CD14-positive monocyte (primary cell): ENCODE data around the gene MORN1. TPM values are rescaled to one million over a fixed set of nuclear protein-coding genes. Genes with fewer than 3 reads are reported as not detected.

Experiments
- DNase-seq, 3 donors: peaks; one replicate each; pipeline ENCODE4 v3.0.0-alpha.2; 2011 to 2022
- H2AFZ ChIP-seq: 2 replicates; pipeline ENCODE4 v1.6.0; 2012; ENCODE audit warnings: mild to moderate bottlenecking, low read depth, low read length, inconsistent platforms; ENCODE audit not compliant: insufficient read depth, poor library complexity, severe bottlenecking
- H3K27ac ChIP-seq, 2 donors: 1 replicate in 1 of 2; 2 replicates in 1 of 2; pipeline ENCODE4 v1.5.1; 2012 to 2013; ENCODE audit warnings: low read length in 2 of 2, control low read depth in 1 of 2, inconsistent platforms in 1 of 2, low read depth in 1 of 2, mild to moderate bottlenecking in 1 of 2
- H3K27me3 ChIP-seq, 2 donors: one replicate each; pipeline versions ENCODE4 v1.6.0 to v1.6.1; 2011 to 2013; ENCODE audit warnings: low read length in 2 of 2; ENCODE audit not compliant: control insufficient read depth in 2 of 2, insufficient read depth in 2 of 2
- H3K36me3 ChIP-seq, 2 donors: replicated peaks in 1 of 2; 1 replicate in 1 of 2; 2 replicates in 1 of 2; pipeline versions ENCODE4 v1.5.1 to v1.6.1; 2012 to 2013; ENCODE audit warnings: low read length in 2 of 2, control low read depth in 1 of 2, inconsistent platforms in 1 of 2, mild to moderate bottlenecking in 1 of 2; ENCODE audit not compliant: insufficient read depth in 2 of 2, control insufficient read depth in 1 of 2
- H3K4me1 ChIP-seq, 2 donors: 1 replicate in 1 of 2; 2 replicates in 1 of 2; pipeline versions ENCODE4 v1.5.1 to v1.6.1; 2012 to 2013; ENCODE audit warnings: low read length in 2 of 2, control low read depth in 1 of 2, inconsistent platforms in 1 of 2, mild to moderate bottlenecking in 1 of 2, moderate library complexity in 1 of 2; ENCODE audit not compliant: insufficient read depth in 2 of 2, control insufficient read depth in 1 of 2
- H3K4me2 ChIP-seq: replicated peaks from 2 replicates; pipeline ENCODE3; 2012; ENCODE audit warnings: low read length, moderate library complexity, mild to moderate bottlenecking; ENCODE audit not compliant: poor library complexity, severe bottlenecking; ENCODE audit errors: extremely low read depth
- H3K4me3 ChIP-seq, 3 experiments: fragments of 200-600 bp in 1 of 3; sonication (generic) in 1 of 3; replicated peaks in 1 of 3; 1 replicate in 2 of 3; 2 replicates in 1 of 3; pipeline ENCODE4 v1.5.1; 2011 to 2013; ENCODE audit warnings: low read length in 3 of 3, mild to moderate bottlenecking in 3 of 3, control low read depth in 2 of 3, low read depth in 2 of 3, inconsistent platforms in 1 of 3, moderate library complexity in 1 of 3
- H3K79me2 ChIP-seq: 2 replicates; pipeline ENCODE4 v1.6.0; 2012; ENCODE audit warnings: mild to moderate bottlenecking, control low read depth, inconsistent platforms, low read length, moderate library complexity; ENCODE audit not compliant: insufficient read depth
- H3K9ac ChIP-seq: 2 replicates; pipeline ENCODE4 v1.6.0; 2017; ENCODE audit warnings: low read length, mild to moderate bottlenecking; ENCODE audit not compliant: insufficient read depth, poor library complexity, severe bottlenecking
- H3K9me3 ChIP-seq, 2 donors: replicated peaks in 1 of 2; 1 replicate in 1 of 2; 2 replicates in 1 of 2; pipeline versions ENCODE4 v1.5.1 to v1.6.1; 2012 to 2013; ENCODE audit warnings: low read length in 2 of 2, control low read depth in 1 of 2; ENCODE audit not compliant: control insufficient read depth in 1 of 2, insufficient read depth in 1 of 2
- H4K20me1 ChIP-seq: 2 replicates; pipeline ENCODE4 v1.6.0; 2012; ENCODE audit warnings: mild to moderate bottlenecking, low read length, control low read depth, moderate library complexity; ENCODE audit not compliant: insufficient read depth
- H3K27ac Mint-ChIP-seq, 7 donors: one replicate each; pipeline ENCODE4 v1.8.0; 2020; ENCODE audit warnings: mild to moderate bottlenecking in 7 of 7, mixed read lengths in 7 of 7, moderate library complexity in 6 of 7, inconsistent platforms in 2 of 7
- H3K27me3 Mint-ChIP-seq, 3 donors: one replicate each; pipeline ENCODE4 v1.8.0; 2021 to 2022; ENCODE audit warnings: low read depth in 3 of 3, mild to moderate bottlenecking in 3 of 3, mixed read lengths in 3 of 3, moderate library complexity in 3 of 3, inconsistent platforms in 1 of 3
- H3K36me3 Mint-ChIP-seq, 2 donors: one replicate each; pipeline ENCODE4 v1.8.0; 2020; ENCODE audit warnings: mixed read lengths in 2 of 2, inconsistent platforms in 1 of 2, mild to moderate bottlenecking in 1 of 2
- H3K4me1 Mint-ChIP-seq: one replicate; pipeline ENCODE4 v1.8.0; 2020; ENCODE audit warnings: mild to moderate bottlenecking, mixed read lengths
- H3K4me3 Mint-ChIP-seq, 2 donors: one replicate each; pipeline ENCODE4 v1.8.0; 2020; ENCODE audit warnings: mild to moderate bottlenecking in 2 of 2, mixed read lengths in 2 of 2, moderate library complexity in 1 of 2
- H3K9me3 Mint-ChIP-seq, 7 donors: one replicate each; pipeline ENCODE4 v1.8.0; 2020 to 2022; ENCODE audit warnings: mixed read lengths in 7 of 7, mild to moderate bottlenecking in 6 of 7, moderate library complexity in 6 of 7, inconsistent platforms in 2 of 7
- CTCF ChIP-seq: fragments of 200-600 bp; IDR thresholded peaks from one replicate; pipeline ENCODE4 v1.8.0; 2022; ENCODE audit warnings: antibody characterized with exemption, mild to moderate bottlenecking
- WGBS: methylation state at CpG from one replicate; pipeline ENCODE4 v1.1.5; 2013; ENCODE audit warnings: missing lambda C conversion rate; ENCODE audit not compliant: insufficient coverage; 5-methylcytosine and 5-hydroxymethylcytosine counted together
- intact Hi-C, 2 donors: fragments of 100-400 bp; cut with micrococcal nuclease; formaldehyde crosslinking; loops; one replicate each; pipeline versions ENCODE4 v1.15.0 to v1.15.1; 2023
- polyA plus RNA-seq, 3 donors: library from polyadenylated mRNA; depleted of rRNA in 1 of 3; unstranded in 2 of 3; stranded (reverse) in 1 of 3; fragments of 300-500 nt in 2 of 3; fragments of >200 nt in 1 of 3; fragmentation: Illumina TruSeq in 2 of 3; gene quantifications; 1 replicate in 2 of 3; 2 replicates in 1 of 3; pipeline ENCODE4 v1.2.3, GENCODE V29; 2012 to 2021

MORN1 gene
- polyA plus RNA-seq, 3 donors: 1.5 to 3.0 (median 1.7) TPM

- Histone ChIP-seq H3K4me2 (no peak overlapping the region), H3K27ac (no peak overlapping the region), H3K4me1 (peaks cover 22 to 27% of the 10 kb centered on the region in 2 donors), H2AFZ (no peak overlapping the region), H3K36me3 (peaks cover 5 to 11% of the 10 kb centered on the region in 2 donors), H3K9me3 (no peaks in the 10 kb centered on the region), H3K27me3 (no peaks in the 10 kb centered on the region), H3K9ac (no peak overlapping the region), H3K79me2 (peaks cover 80% of the 10 kb centered on the region), H4K20me1 (peaks cover 100% of the 10 kb centered on the region), H3K4me3 (no peak overlapping the region)
- H3K27ac Mint-ChIP-seq: no peak overlapping the region
- peaks cover 37% of the 10 kb centered on the region for H3K4me1 Mint-ChIP-seq
- intact Hi-C loops: no loop called here
- peaks cover 21 to 31% of the 10 kb centered on the region in 2 donors for H3K36me3 Mint-ChIP-seq
- peaks cover 0 to 15% (median 4%) of the 10 kb centered on the region in 7 donors for H3K9me3 Mint-ChIP-seq
- no peak overlapping the region for H3K4me3 Mint-ChIP-seq
- no peak for DNase-seq
- WGBS: 95% methylated on average over 16 of the region's 29 CpGs
- H3K27me3 Mint-ChIP-seq: peaks cover 3 to 6% (median 4%) of the 10 kb centered on the region in 3 donors
- TF ChIP-seq CTCF: no peak
Observed at GRCh38 chr1:2273401-2274090, 117.8 kb downstream of the MORN1 start.

GRCh38 chr1:2272686-2273400, 118.5 kb downstream of the MORN1 start:
- Mint-ChIP-seq H3K36me3 (peaks cover 21 to 28% of the 10 kb centered on the region in 2 donors), H3K27ac (no peak overlapping the region), H3K27me3 (peaks cover 3 to 6% (median 4%) of the 10 kb centered on the region in 3 donors), H3K4me1 (peaks cover 32% of the 10 kb centered on the region), H3K4me3 (no peak overlapping the region), H3K9me3 (peaks cover 0 to 15% (median 4%) of the 10 kb centered on the region in 7 donors)
- Histone ChIP-seq H3K27me3 (no peaks in the 10 kb centered on the region), H2AFZ (no peak overlapping the region), H3K4me3 (no peak overlapping the region), H3K4me1 (peaks cover 17 to 20% of the 10 kb centered on the region in 2 donors), H3K4me2 (no peak overlapping the region), H3K36me3 (peaks cover 4 to 9% of the 10 kb centered on the region in 2 donors), H3K79me2 (peaks cover 81% of the 10 kb centered on the region), H4K20me1 (peaks cover 100% of the 10 kb centered on the region), H3K9me3 (no peaks in the 10 kb centered on the region), H3K9ac (no peak overlapping the region), H3K27ac (no peak overlapping the region)
- no peak for TF ChIP-seq CTCF
- 98% methylated on average over 9 of the region's 28 CpGs for WGBS
- intact Hi-C loops: no loop called here
- no peak for DNase-seq
